ENCODE results near the gene TGFBR3. TPM values are rescaled to one million over a fixed set of nuclear protein-coding genes. Genes with fewer than 3 reads are reported as not detected.
A peak's percentile ranks its signal among the peaks of the same experiment; 100 is the strongest.

TGFBR3 gene
- total RNA-seq, 4 donors from 2014 or later, result 32.9 to 138 (median 58.8) TPM

DNA sequence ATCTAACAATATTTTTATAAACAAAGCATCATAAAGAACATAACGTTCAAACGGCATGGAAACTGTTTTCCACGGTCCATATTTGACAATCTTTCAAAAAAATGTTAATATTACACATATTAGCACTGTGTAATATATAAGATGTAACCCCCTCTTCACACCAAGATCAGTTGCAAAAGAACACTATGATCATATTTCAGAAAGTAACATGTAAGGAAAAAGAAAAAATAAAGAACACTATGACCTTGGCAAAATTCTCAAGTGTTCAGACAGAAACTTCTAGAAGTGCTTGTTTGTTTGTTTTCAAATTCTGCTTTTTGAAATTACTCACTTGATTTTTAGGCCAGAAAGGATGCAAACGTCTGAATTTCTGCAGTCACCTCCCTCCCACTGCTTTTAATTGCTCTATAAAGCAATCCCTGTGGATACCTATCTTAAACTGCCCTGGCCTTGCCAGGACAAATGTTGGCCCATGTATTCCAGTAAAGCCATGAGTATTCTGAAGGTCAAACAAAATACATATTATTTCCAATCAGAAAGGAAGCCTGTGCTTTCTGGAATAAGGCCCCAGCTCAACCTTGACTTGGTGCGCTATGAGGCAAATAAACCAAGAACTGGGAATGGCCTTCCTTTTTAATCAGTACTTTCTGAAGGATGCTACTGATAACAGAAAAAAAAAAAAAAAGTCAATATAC, 68.6 kb downstream of the TGFBR3 start:
- TF ChIP-seq POLR2A (IDR thresholded peaks at IDR 0.05), result no peak
- TF ChIP-seq, protein P1, sequence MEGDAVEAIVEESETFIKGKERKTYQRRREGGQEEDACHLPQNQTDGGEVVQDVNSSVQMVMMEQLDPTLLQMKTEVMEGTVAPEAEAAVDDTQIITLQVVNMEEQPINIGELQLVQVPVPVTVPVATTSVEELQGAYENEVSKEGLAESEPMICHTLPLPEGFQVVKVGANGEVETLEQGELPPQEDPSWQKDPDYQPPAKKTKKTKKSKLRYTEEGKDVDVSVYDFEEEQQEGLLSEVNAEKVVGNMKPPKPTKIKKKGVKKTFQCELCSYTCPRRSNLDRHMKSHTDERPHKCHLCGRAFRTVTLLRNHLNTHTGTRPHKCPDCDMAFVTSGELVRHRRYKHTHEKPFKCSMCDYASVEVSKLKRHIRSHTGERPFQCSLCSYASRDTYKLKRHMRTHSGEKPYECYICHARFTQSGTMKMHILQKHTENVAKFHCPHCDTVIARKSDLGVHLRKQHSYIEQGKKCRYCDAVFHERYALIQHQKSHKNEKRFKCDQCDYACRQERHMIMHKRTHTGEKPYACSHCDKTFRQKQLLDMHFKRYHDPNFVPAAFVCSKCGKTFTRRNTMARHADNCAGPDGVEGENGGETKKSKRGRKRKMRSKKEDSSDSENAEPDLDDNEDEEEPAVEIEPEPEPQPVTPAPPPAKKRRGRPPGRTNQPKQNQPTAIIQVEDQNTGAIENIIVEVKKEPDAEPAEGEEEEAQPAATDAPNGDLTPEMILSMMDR (IDR thresholded peaks at IDR 0.05), result no peak
- no peak for TF ChIP-seq EP300 (IDR thresholded peaks at IDR 0.05; ENCODE audit: low read depth)
- no peak for TF ChIP-seq POLR2AphosphoS5 (IDR thresholded peaks at IDR 0.05)
- no peaks in the 10 kb centered on the region for H3K9me3 ChIP-seq
- H3K27me3 ChIP-seq, result no peaks in the 10 kb centered on the region
- intact Hi-C loops (cut with DNase I; ENCODE audit: low total_unique reads), result no loop called here
- no peak overlapping the region for H3K4me3 ChIP-seq
- peaks cover 15 to 50% (median 30%) of the 10 kb centered on the region in 4 donors for H3K4me1 ChIP-seq
- in situ Hi-C loops (cut with MboI; ENCODE audit: low pct_ligation_motif_present in 1 of 4, low pct_unique_long_range_greater_than_20kb in 1 of 4, low sequenced_read_pairs in 3 of 4), result no loop called here
- WGBS, 2 donors (ENCODE audit: low coverage in 1 of 2), result 39 to 40% methylated on average over 5 of the region's 5 CpGs
- H3K36me3 ChIP-seq, result no peaks in the 10 kb centered on the region
- DNase-seq, result no peak
- H3K27ac ChIP-seq, result peak overlapping the region; percentile 5 to 57 (median 37)

DNA sequence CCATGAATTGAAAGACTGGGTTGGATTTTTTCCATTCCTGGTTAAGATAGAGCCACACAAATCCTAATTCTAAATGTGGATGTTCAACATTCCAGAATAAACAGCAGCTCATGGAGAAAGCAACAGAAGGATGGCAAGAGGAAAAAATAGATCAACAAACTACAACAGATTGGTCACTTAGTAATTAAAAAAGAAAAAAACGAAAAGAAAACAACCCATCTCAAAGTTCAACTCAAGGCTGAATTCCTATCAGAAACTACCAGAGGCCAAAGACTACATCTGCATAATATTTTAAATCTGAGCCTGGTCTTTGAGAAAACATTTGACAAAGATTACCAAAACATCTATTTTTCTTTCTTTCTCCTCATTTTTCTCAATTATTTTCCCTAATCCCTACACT, 69.9 kb downstream of the TGFBR3 start:
- peaks cover 15 to 57% (median 30%) of the 10 kb centered on the region in 4 donors for H3K4me1 ChIP-seq
- intact Hi-C loops (cut with DNase I; ENCODE audit: low total_unique reads), result no loop called here
- no peaks in the 10 kb centered on the region for H3K27me3 ChIP-seq
- TF ChIP-seq EP300 (IDR thresholded peaks at IDR 0.05; ENCODE audit: low read depth), result no peak
- TF ChIP-seq, protein P1 (IDR thresholded peaks at IDR 0.05), result no peak
- no peak for TF ChIP-seq POLR2A (IDR thresholded peaks at IDR 0.05)
- no peak for TF ChIP-seq POLR2AphosphoS5 (IDR thresholded peaks at IDR 0.05)
- H3K4me3 ChIP-seq, result no peak overlapping the region
- in situ Hi-C loops (cut with MboI; ENCODE audit: low pct_ligation_motif_present in 1 of 4, low pct_unique_long_range_greater_than_20kb in 1 of 4, low sequenced_read_pairs in 3 of 4), result no loop called here
- no peaks in the 10 kb centered on the region for H3K36me3 ChIP-seq
- no peak for DNase-seq
- H3K9me3 ChIP-seq, result no peaks in the 10 kb centered on the region
- 13 to 46% methylated on average over 1 of the region's 1 CpG for WGBS, 2 donors (ENCODE audit: low coverage in 1 of 2)
- peak overlapping the region; percentile 5 to 57 (median 36) for H3K27ac ChIP-seq

DNA sequence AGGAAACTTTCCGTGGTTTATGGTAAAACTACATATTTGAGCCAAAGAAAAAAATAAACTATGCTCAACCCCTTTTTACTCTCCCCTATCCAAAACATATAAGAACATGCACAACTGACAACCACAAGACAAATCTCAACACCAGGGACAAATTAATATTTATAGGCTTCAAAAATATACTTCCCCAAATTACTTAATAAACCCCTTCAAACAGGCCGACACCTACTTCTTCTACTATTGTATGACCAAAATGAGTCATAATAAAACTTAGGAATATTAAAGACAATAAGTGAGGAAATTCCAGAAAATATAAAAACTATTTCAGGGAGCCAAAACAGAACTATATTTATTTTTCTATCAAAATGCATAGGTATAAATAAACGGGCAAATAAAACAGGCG, 71.5 kb downstream of the TGFBR3 start:
- TF ChIP-seq, protein P1 (IDR thresholded peaks at IDR 0.05), result no peak
- TF ChIP-seq EP300 (IDR thresholded peaks at IDR 0.05; ENCODE audit: low read depth) (no peak), POLR2AphosphoS5 (IDR thresholded peaks at IDR 0.05) (no peak), POLR2A (IDR thresholded peaks at IDR 0.05) (no peak)
- H3K9me3 ChIP-seq, result no peaks in the 10 kb centered on the region
- no peaks in the 10 kb centered on the region for H3K36me3 ChIP-seq
- H3K27me3 ChIP-seq, result no peaks in the 10 kb centered on the region
- H3K4me1 ChIP-seq, result peaks cover 10 to 53% (median 25%) of the 10 kb centered on the region in 4 donors
- in situ Hi-C loops (cut with MboI; ENCODE audit: low pct_ligation_motif_present in 1 of 4, low pct_unique_long_range_greater_than_20kb in 1 of 4, low sequenced_read_pairs in 3 of 4), result no loop called here
- no peak for DNase-seq
- 76 to 83% methylated on average over 4 of the region's 4 CpGs for WGBS, 2 donors (ENCODE audit: low coverage in 1 of 2)
- no peak overlapping the region for H3K4me3 ChIP-seq
- no peak overlapping the region for H3K27ac ChIP-seq
- intact Hi-C loops (cut with DNase I; ENCODE audit: low total_unique reads), result no loop called here

DNA sequence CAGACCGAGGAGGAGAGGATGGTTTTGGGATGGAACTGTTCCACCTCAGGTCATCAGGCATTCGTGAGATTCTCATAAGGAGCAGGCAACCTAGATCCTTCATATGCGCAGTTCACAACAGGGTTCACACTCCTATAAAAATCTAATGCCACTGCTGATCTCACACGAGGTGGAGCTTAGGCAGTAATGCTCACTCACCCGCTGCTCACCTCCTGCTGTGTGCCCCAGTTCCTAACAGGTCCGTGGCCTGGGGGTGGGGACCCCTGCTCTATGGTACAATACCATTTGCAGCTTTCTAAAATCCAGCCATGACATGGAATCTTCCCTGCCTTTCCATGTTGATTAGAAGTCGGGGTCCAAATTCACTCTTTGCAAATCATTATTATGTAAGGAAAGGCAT, 72.1 kb downstream of the TGFBR3 start:
- Histone ChIP-seq H3K27me3 (no peaks in the 10 kb centered on the region), H3K36me3 (no peaks in the 10 kb centered on the region), H3K9me3 (no peaks in the 10 kb centered on the region), H3K27ac (no peak overlapping the region), H3K4me1 (peaks cover 3 to 50% (median 22%) of the 10 kb centered on the region in 4 donors), H3K4me3 (no peak overlapping the region)
- intact Hi-C loops (cut with DNase I; ENCODE audit: low total_unique reads), result no loop called here
- in situ Hi-C loops (cut with MboI; ENCODE audit: low pct_ligation_motif_present in 1 of 4, low pct_unique_long_range_greater_than_20kb in 1 of 4, low sequenced_read_pairs in 3 of 4), result no loop called here
- no peak for TF ChIP-seq POLR2A (IDR thresholded peaks at IDR 0.05)
- no peak for TF ChIP-seq POLR2AphosphoS5 (IDR thresholded peaks at IDR 0.05)
- no peak for TF ChIP-seq EP300 (IDR thresholded peaks at IDR 0.05; ENCODE audit: low read depth)
- TF ChIP-seq, protein P1 (IDR thresholded peaks at IDR 0.05), result no peak
- no peak for DNase-seq
- WGBS, 2 donors (ENCODE audit: low coverage in 1 of 2), result 84 to 89% methylated on average over 4 to 7 of the region's 7 CpGs
